Liver (tissue), 9 donors: ENCODE data around the gene TTC28. TPM values are rescaled to one million over a fixed set of nuclear protein-coding genes. Genes with fewer than 3 reads are reported as not detected.

Source experiments
- DNase-seq: peaks from one replicate; pipeline ENCODE4 v3.0.0-alpha.2; 2017; ENCODE audit warnings: low spot score
- H3K27ac ChIP-seq, 2 donors: one replicate each; pipeline ENCODE4 v1.7.0; 2013; ENCODE audit warnings: inconsistent platforms in 2 of 2, low read length in 2 of 2, control low read depth in 1 of 2, low read depth in 1 of 2, mild to moderate bottlenecking in 1 of 2
- H3K27me3 ChIP-seq, 4 donors: one replicate each; pipeline versions ENCODE4 v1.6.1 to v1.7.0; 2013; ENCODE audit warnings: low read length in 3 of 4, inconsistent platforms in 1 of 4, mild to moderate bottlenecking in 1 of 4, moderate library complexity in 1 of 4; ENCODE audit not compliant: control insufficient read depth in 4 of 4, insufficient read depth in 4 of 4
- H3K36me3 ChIP-seq, 4 donors: one replicate each; pipeline versions ENCODE4 v1.6.1 to v1.7.0; 2013; ENCODE audit warnings: low read length in 3 of 4, mild to moderate bottlenecking in 3 of 4, low read depth in 1 of 4, moderate library complexity in 1 of 4; ENCODE audit not compliant: control insufficient read depth in 4 of 4, insufficient read depth in 3 of 4
- H3K4me1 ChIP-seq, 4 donors: one replicate each; pipeline versions ENCODE4 v1.6.1 to v1.7.0; 2013; ENCODE audit warnings: low read length in 3 of 4, mild to moderate bottlenecking in 3 of 4, moderate library complexity in 1 of 4; ENCODE audit not compliant: control insufficient read depth in 4 of 4, insufficient read depth in 4 of 4
- H3K4me3 ChIP-seq, 3 donors: one replicate each; pipeline versions ENCODE4 v1.6.1 to v1.7.0; 2013; ENCODE audit warnings: low read length in 3 of 3, control low read depth in 1 of 3, low read depth in 1 of 3, mild to moderate bottlenecking in 1 of 3
- H3K9ac ChIP-seq, 2 donors: one replicate each; pipeline ENCODE4 v1.7.0; 2013; ENCODE audit warnings: low read length in 2 of 2, mild to moderate bottlenecking in 2 of 2, moderate library complexity in 2 of 2, control low read depth in 1 of 2, low read depth in 1 of 2
- H3K9me3 ChIP-seq, 4 donors: one replicate each; pipeline versions ENCODE4 v1.6.1 to v1.7.0; 2013; ENCODE audit warnings: low read length in 3 of 4; ENCODE audit not compliant: control insufficient read depth in 4 of 4
- ATF3 ChIP-seq: IDR thresholded peaks from 2 replicates; pipeline ENCODE4 v1.6.1; 2016; ENCODE audit warnings: antibody characterized with exemption
- CTCF ChIP-seq: fragments of 150-350 bp; IDR thresholded peaks from 2 replicates; pipeline ENCODE4 v1.5.1; 2017; ENCODE audit warnings: improper control_type of control experiment, low read depth, low read length; ENCODE audit not compliant: missing input control
- EGR1 ChIP-seq, 2 donors: IDR thresholded peaks; 2 replicates each; pipeline ENCODE4 v1.6.1; 2016 to 2018; ENCODE audit warnings: antibody characterized with exemption in 2 of 2, low read depth in 2 of 2
- FOXA1 ChIP-seq: IDR thresholded peaks from 2 replicates; pipeline ENCODE4 v1.6.1; 2016; ENCODE audit warnings: antibody characterized with exemption
- FOXA2 ChIP-seq: IDR thresholded peaks from 2 replicates; pipeline ENCODE4 v1.6.1; 2016; ENCODE audit warnings: antibody characterized with exemption
- GABPA ChIP-seq, 2 donors: IDR thresholded peaks in 1 of 2; conservative IDR thresholded peaks in 1 of 2; 2 replicates each; pipeline ENCODE4 v1.6.1; 2016; ENCODE audit warnings: antibody characterized with exemption in 2 of 2, mild to moderate bottlenecking in 1 of 2, moderate library complexity in 1 of 2
- HNF4A ChIP-seq, 2 donors: conservative IDR thresholded peaks; 2 replicates each; pipeline ENCODE4 v1.6.1; 2016; ENCODE audit warnings: antibody characterized with exemption in 2 of 2, mild to moderate bottlenecking in 2 of 2
- HNF4G ChIP-seq: IDR thresholded peaks from 2 replicates; pipeline ENCODE4 v1.6.1; 2016; ENCODE audit warnings: antibody characterized with exemption
- JUND ChIP-seq, 2 donors: IDR thresholded peaks; 2 replicates each; pipeline ENCODE4 v1.6.1; 2016; ENCODE audit warnings: antibody characterized with exemption in 2 of 2
- MAX ChIP-seq: IDR thresholded peaks from 2 replicates; pipeline ENCODE4 v1.6.1; 2016; ENCODE audit warnings: antibody characterized with exemption
- NR2F2 ChIP-seq: IDR thresholded peaks from 2 replicates; pipeline ENCODE4 v1.6.1; 2016; ENCODE audit warnings: antibody characterized with exemption
- RAD21 ChIP-seq, 2 donors: IDR thresholded peaks; 2 replicates each; pipeline ENCODE4 v1.6.1; 2016; ENCODE audit warnings: antibody characterized with exemption in 2 of 2, mild to moderate bottlenecking in 2 of 2
- REST ChIP-seq: IDR thresholded peaks from 2 replicates; pipeline ENCODE4 v1.6.1; 2016; ENCODE audit warnings: antibody characterized with exemption, mild to moderate bottlenecking
- RXRA ChIP-seq, 2 donors: IDR thresholded peaks; 2 replicates each; pipeline ENCODE4 v1.6.1; 2017 to 2018; ENCODE audit warnings: antibody characterized with exemption in 2 of 2, mild to moderate bottlenecking in 1 of 2
- SP1 ChIP-seq: IDR thresholded peaks from 2 replicates; pipeline ENCODE4 v1.6.1; 2018; ENCODE audit warnings: antibody characterized with exemption, mild to moderate bottlenecking
- TAF1 ChIP-seq: conservative IDR thresholded peaks from 2 replicates; pipeline ENCODE4 v1.6.1; 2016; ENCODE audit warnings: antibody characterized with exemption, mild to moderate bottlenecking
- YY1 ChIP-seq: IDR thresholded peaks from 2 replicates; pipeline ENCODE4 v1.6.1; 2016; ENCODE audit warnings: antibody characterized with exemption, mild to moderate bottlenecking
- ZBTB33 ChIP-seq: IDR thresholded peaks from 2 replicates; pipeline ENCODE4 v1.6.1; 2016; ENCODE audit warnings: antibody characterized with exemption
- WGBS: extraction: QIAGEN DNeasy Blood & Tissue Kit; methylation state at CpG from one replicate; pipeline ENCODE4 v1.1.7; 2013; 5-methylcytosine and 5-hydroxymethylcytosine counted together
- polyA plus RNA-seq, 2 donors: library from polyadenylated mRNA; stranded (reverse) in 1 of 2; unstranded in 1 of 2; fragments of 200-250 nt in 1 of 2; fragments of >200 nt in 1 of 2; fragmentation: Nextera tagmentation in 1 of 2; extraction: Ambion mirVana in 1 of 2; gene quantifications; one replicate each; pipeline versions ENCODE4 v1.2.1 to v1.2.3, GENCODE V29; 2013 to 2015
- total RNA-seq, 2 donors: library from RNA; depleted of rRNA; stranded (reverse); fragments of >200 nt; gene quantifications; one replicate each; pipeline ENCODE4 v1.2.3, GENCODE V29; 2014
- donor health status: healthy.
- donor health status: healthy.
- donor health status: healthy.
- donor health status: healthy.
- donor health status: healthy.

The TTC28 gene
- total and polyA plus RNA-seq, 4 donors, result 4.2 to 19.4 (median 5.9) TPM

- 94% methylated on average over 5 of the region's 5 CpGs for WGBS
- Histone ChIP-seq H3K9ac (no peak overlapping the region), H3K36me3 (no peaks in the 10 kb centered on the region), H3K4me3 (no peak overlapping the region), H3K4me1 (no peaks in the 10 kb centered on the region), H3K27ac (peak overlapping the region in 1 of 2 donors; percentile 31), H3K9me3 (no peaks in the 10 kb centered on the region), H3K27me3 (no peaks in the 10 kb centered on the region)
- no peak for DNase-seq
- TF ChIP-seq SP1 (no peak), YY1 (no peak), FOXA1 (no peak), FOXA2 (no peak), MAX (no peak), HNF4G (no peak), JUND (IDR thresholded peaks at IDR 0.05) (no peak), ZBTB33 (no peak), ATF3 (no peak), EGR1 (IDR thresholded peaks at IDR 0.05; ENCODE audit: low read depth in 2 of 2) (no peak), RAD21 (IDR thresholded peaks at IDR 0.05) (no peak), CTCF (no peak), REST (no peak), HNF4A (conservative IDR thresholded peaks at IDR 0.05) (no peak), RXRA (IDR thresholded peaks at IDR 0.05) (no peak), GABPA (IDR thresholded peaks at IDR 0.05 in 1 of 2, conservative IDR thresholded peaks at IDR 0.05 in 1 of 2) (no peak), TAF1 (no peak), NR2F2 (no peak)
Observed at GRCh38 chr22:27934069-27934468, 745.6 kb downstream of the TTC28 start.
